ENCODE results near the gene STX4. TPM values are rescaled to one million over a fixed set of nuclear protein-coding genes. Genes with fewer than 3 reads are reported as not detected.

STX4 gene
- total RNA-seq, 1 donor, result 15.5 TPM

GRCh38 chr16:31005350-31006085, 27.8 kb upstream of the STX4 start:
- no peak overlapping the region for H3K4me3 ChIP-seq (ENCODE audit: low read depth, low read length)
- no peak for TF ChIP-seq CTCF (IDR thresholded peaks at IDR 0.05; ENCODE audit: insufficient read depth, low read depth, low read length)
- DNase-seq (ENCODE audit: low read depth), result no peak

DNA sequence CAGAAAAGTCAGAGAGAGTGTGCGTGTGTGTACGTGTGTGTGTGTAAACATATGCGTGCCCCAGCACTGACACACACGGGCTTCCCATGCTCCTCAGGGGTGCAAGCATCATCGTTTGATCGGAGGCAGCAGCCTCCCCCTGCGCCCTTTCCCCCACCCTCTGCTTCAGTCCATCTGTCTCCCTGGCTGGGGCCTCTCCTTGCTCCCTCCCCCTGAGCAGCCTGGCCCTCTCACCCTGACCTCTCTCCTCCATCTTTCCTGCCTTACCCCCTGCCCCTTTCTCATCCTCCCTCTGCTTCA, 27.3 kb upstream of the STX4 start:
- TF ChIP-seq CTCF (IDR thresholded peaks at IDR 0.05; ENCODE audit: insufficient read depth, low read depth, low read length), result no peak
- DNase-seq (ENCODE audit: low read depth), result no peak
- no peak overlapping the region for H3K4me3 ChIP-seq (ENCODE audit: low read depth, low read length)

DNA sequence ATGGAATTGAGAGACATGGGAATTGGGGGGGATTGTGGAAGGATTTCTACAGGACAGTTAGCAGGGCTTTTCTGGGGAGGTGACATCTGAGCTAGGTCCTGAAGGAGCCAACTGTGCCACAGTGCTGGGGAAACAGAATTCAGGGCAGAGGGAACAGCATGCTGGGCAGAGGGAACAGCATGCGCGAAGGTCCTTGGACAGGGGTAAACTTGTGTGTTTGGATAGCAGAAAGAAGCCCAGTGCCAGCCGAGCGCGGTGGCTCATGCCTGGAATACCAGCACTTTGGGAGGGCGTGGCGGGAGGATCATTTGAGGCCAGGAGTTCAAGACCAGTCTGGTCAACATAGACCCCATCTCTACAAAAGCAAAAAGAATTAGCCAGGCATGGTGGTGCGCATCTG, 26.8 kb upstream of the STX4 start:
- TF ChIP-seq CTCF (IDR thresholded peaks at IDR 0.05; ENCODE audit: insufficient read depth, low read depth, low read length), result no peak
- DNase-seq (ENCODE audit: low read depth), result no peak
- H3K4me3 ChIP-seq (ENCODE audit: low read depth, low read length), result no peak overlapping the region

DNA sequence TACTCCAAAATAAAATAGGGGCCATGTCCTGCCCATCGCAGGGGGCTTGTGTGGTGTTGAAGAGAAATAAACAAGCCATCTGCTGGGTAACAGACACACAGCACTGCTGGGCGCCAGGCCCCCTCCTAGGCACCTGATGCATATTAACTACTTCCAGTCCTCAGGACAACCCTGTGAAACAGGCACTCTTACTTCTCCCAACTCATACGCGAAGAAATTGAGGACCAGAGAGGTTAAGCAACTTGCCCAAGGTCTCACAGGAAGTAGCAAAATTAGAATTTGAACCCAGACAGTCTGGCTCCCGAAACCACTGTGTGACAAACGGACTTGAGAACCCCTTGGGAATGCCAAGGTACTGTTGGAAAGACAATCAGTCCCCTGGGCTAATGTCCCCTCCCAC, 25.7 kb upstream of the STX4 start:
- TF ChIP-seq CTCF (IDR thresholded peaks at IDR 0.05; ENCODE audit: insufficient read depth, low read depth, low read length), result no peak
- DNase-seq (ENCODE audit: low read depth), result no peak
- H3K4me3 ChIP-seq (ENCODE audit: low read depth, low read length), result no peak overlapping the region

GRCh38 chr16:31008149-31008548, 25.2 kb upstream of the STX4 start:
- DNase-seq (ENCODE audit: low read depth), result no peak
- TF ChIP-seq CTCF (IDR thresholded peaks at IDR 0.05; ENCODE audit: insufficient read depth, low read depth, low read length), result no peak
- H3K4me3 ChIP-seq (ENCODE audit: low read depth, low read length), result no peak overlapping the region

DNA sequence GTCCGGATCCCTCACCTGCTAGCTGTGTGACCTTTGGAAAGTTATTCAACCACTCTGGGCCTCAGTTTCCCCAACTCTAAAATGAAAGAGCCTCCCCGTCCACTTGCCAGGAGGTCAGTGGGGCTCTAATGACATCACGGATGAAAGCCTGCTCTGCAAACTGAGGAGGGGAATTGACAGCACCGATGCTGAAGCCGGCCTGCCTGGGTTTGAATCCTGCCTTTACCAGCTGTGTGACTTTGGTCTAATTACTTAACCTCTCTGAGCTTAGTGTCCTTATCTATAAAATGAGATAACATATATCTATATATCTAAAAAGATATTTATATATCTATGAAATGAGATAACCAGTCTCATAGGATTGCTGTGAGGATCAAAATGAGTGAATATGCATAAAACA, 24.8 kb upstream of the STX4 start:
- no peak for DNase-seq (ENCODE audit: low read depth)
- TF ChIP-seq CTCF (IDR thresholded peaks at IDR 0.05; ENCODE audit: insufficient read depth, low read depth, low read length), result no peak
- no peak overlapping the region for H3K4me3 ChIP-seq (ENCODE audit: low read depth, low read length)

DNA sequence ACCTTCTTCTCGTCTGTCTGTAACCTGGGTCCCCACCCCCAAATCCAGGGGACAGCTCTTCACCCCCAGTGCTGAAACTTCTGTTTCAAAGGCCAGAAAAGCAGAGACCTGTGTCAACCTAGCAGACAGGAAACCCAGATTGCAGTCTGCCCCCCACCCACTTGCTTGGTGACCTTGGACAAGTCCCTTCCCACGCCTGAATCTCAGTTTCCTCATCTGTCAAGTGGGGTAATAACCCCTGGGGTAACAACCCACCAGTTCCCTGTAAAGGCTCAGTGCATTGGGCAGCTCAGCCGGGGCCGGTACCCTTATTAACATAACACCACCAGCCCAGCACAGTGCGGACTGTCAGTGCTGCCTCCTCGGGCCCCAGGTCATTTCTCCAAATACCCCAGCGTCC, 24.2 kb upstream of the STX4 start:
- TF ChIP-seq CTCF (IDR thresholded peaks at IDR 0.05; ENCODE audit: insufficient read depth, low read depth, low read length), result no peak
- DNase-seq (ENCODE audit: low read depth), result no peak

More for the DNA sequence above, 24.2 kb upstream of the STX4 start:
- H3K4me3 ChIP-seq (ENCODE audit: low read depth, low read length), result no peak overlapping the region

Measured in fibroblast of villous mesenchyme (primary cell).